Measurements from ENCODE around the gene TMEM121. TPM values are rescaled to one million over a fixed set of nuclear protein-coding genes. Genes with fewer than 3 reads are reported as not detected.

Gene TMEM121
- total RNA-seq, 2 donors from 2014 or later: 1.8 to 4.2 TPM

- ATAC-seq (peak; percentile 54 to 62), DNase-seq (ENCODE audit: low spot score) (peak; percentile 88)
- peak overlapping the region; percentile 96 for H3K4me3 Mint-ChIP-seq
- peak overlapping the region; percentile 79 to 85 for H3K27ac Mint-ChIP-seq
- no peaks in the 10 kb centered on the region for H3K36me3 Mint-ChIP-seq
- H3K27me3 Mint-ChIP-seq: no peaks in the 10 kb centered on the region
- H3K9me3 Mint-ChIP-seq: no peaks in the 10 kb centered on the region
- peaks cover 14 to 17% of the 10 kb centered on the region in 2 donors for H3K4me1 Mint-ChIP-seq (ENCODE audit: low read depth in 2 of 2)
These were observed 34.9 kb upstream of the TMEM121 start for GRCh38 chr14:105491366-105491973.

- Mint-ChIP-seq H3K27ac (peak overlapping the region; percentile 79 to 85), H3K36me3 (no peaks in the 10 kb centered on the region), H3K4me3 (peak overlapping the region; percentile 96), H3K27me3 (no peaks in the 10 kb centered on the region), H3K4me1 (ENCODE audit: low read depth in 2 of 2) (peaks cover 14 to 17% of the 10 kb centered on the region in 2 donors), H3K9me3 (no peaks in the 10 kb centered on the region)
- no peak for ATAC-seq
- DNase-seq (ENCODE audit: low spot score): no peak
These were observed 34.1 kb upstream of the TMEM121 start for GRCh38 chr14:105492031-105492970.

- no peaks in the 10 kb centered on the region for H3K36me3 Mint-ChIP-seq
- H3K27me3 Mint-ChIP-seq: no peaks in the 10 kb centered on the region
- H3K9me3 Mint-ChIP-seq: no peaks in the 10 kb centered on the region
- no peak overlapping the region for H3K4me3 Mint-ChIP-seq
- no peak overlapping the region for H3K27ac Mint-ChIP-seq
- H3K4me1 Mint-ChIP-seq (ENCODE audit: low read depth in 2 of 2): peaks cover 13 to 14% of the 10 kb centered on the region in 2 donors
- DNase-seq (ENCODE audit: low spot score) (no peak), ATAC-seq (no peak)
These were observed 33.2 kb upstream of the TMEM121 start for GRCh38 chr14:105492971-105493871.

- no peaks in the 10 kb centered on the region for H3K27me3 Mint-ChIP-seq
- no peak overlapping the region for H3K4me3 Mint-ChIP-seq
- peaks cover 12 to 14% of the 10 kb centered on the region in 2 donors for H3K4me1 Mint-ChIP-seq (ENCODE audit: low read depth in 2 of 2)
- DNase-seq (ENCODE audit: low spot score) (peak; percentile 59), ATAC-seq (no peak)
- no peaks in the 10 kb centered on the region for H3K36me3 Mint-ChIP-seq
- no peak overlapping the region for H3K27ac Mint-ChIP-seq
- H3K9me3 Mint-ChIP-seq: no peaks in the 10 kb centered on the region
These were observed 32.3 kb upstream of the TMEM121 start for GRCh38 chr14:105493921-105494605.

GRCh38 chr14:105494606-105494929 is 31.8 kb upstream of the TMEM121 start:
- no peaks in the 10 kb centered on the region for H3K36me3 Mint-ChIP-seq

GRCh38 chr14:105495101-105495989 is 31.0 kb upstream of the TMEM121 start:
- H3K4me3 Mint-ChIP-seq: no peak overlapping the region
- DNase-seq (ENCODE audit: low spot score) (peak; percentile 57), ATAC-seq (no peak)
- no peaks in the 10 kb centered on the region for H3K27me3 Mint-ChIP-seq
- no peaks in the 10 kb centered on the region for H3K36me3 Mint-ChIP-seq
- H3K27ac Mint-ChIP-seq: no peak overlapping the region
- H3K4me1 Mint-ChIP-seq (ENCODE audit: low read depth in 2 of 2): peaks cover 4 to 5% of the 10 kb centered on the region in 2 donors
- H3K9me3 Mint-ChIP-seq: no peaks in the 10 kb centered on the region

More at GRCh38 chr14:105494606-105494929, 31.8 kb upstream of the TMEM121 start:
- H3K9me3 Mint-ChIP-seq: no peaks in the 10 kb centered on the region
- peaks cover 7 to 9% of the 10 kb centered on the region in 2 donors for H3K4me1 Mint-ChIP-seq (ENCODE audit: low read depth in 2 of 2)
- no peaks in the 10 kb centered on the region for H3K27me3 Mint-ChIP-seq
- H3K27ac Mint-ChIP-seq: no peak overlapping the region
- ATAC-seq (no peak), DNase-seq (ENCODE audit: low spot score) (no peak)
- no peak overlapping the region for H3K4me3 Mint-ChIP-seq

GRCh38 chr14:105495990-105496830 is 30.2 kb upstream of the TMEM121 start:
- no peak overlapping the region for H3K27ac Mint-ChIP-seq
- no peaks in the 10 kb centered on the region for H3K36me3 Mint-ChIP-seq
- no peak overlapping the region for H3K4me3 Mint-ChIP-seq
- no peak for ATAC-seq
- H3K4me1 Mint-ChIP-seq (ENCODE audit: low read depth in 2 of 2): peaks cover 4 to 5% of the 10 kb centered on the region in 2 donors
- no peaks in the 10 kb centered on the region for H3K9me3 Mint-ChIP-seq
- peak; percentile 32 for DNase-seq (ENCODE audit: low spot score)
- no peaks in the 10 kb centered on the region for H3K27me3 Mint-ChIP-seq

GRCh38 chr14:105496831-105497591 is 29.4 kb upstream of the TMEM121 start:
- H3K4me3 Mint-ChIP-seq: no peak overlapping the region
- no peaks in the 10 kb centered on the region for H3K27me3 Mint-ChIP-seq
- ATAC-seq (no peak), DNase-seq (ENCODE audit: low spot score) (peak; percentile 57)
- H3K4me1 Mint-ChIP-seq (ENCODE audit: low read depth in 2 of 2): peaks cover 0 to under 1% of the 10 kb centered on the region in 2 donors
- no peak overlapping the region for H3K27ac Mint-ChIP-seq
- H3K9me3 Mint-ChIP-seq: no peaks in the 10 kb centered on the region
- H3K36me3 Mint-ChIP-seq: no peaks in the 10 kb centered on the region

- Mint-ChIP-seq H3K36me3 (no peaks in the 10 kb centered on the region), H3K27me3 (no peaks in the 10 kb centered on the region), H3K27ac (no peak overlapping the region), H3K4me3 (no peak overlapping the region), H3K4me1 (ENCODE audit: low read depth in 2 of 2) (no peaks in the 10 kb centered on the region), H3K9me3 (no peaks in the 10 kb centered on the region)
- ATAC-seq: no peak
- DNase-seq (ENCODE audit: low spot score): peak; percentile 46
These were observed 28.5 kb upstream of the TMEM121 start for GRCh38 chr14:105497671-105498429.

- Mint-ChIP-seq H3K36me3 (no peaks in the 10 kb centered on the region), H3K27ac (no peak overlapping the region), H3K27me3 (no peaks in the 10 kb centered on the region), H3K4me3 (no peak overlapping the region), H3K4me1 (ENCODE audit: low read depth in 2 of 2) (no peaks in the 10 kb centered on the region), H3K9me3 (no peaks in the 10 kb centered on the region)
- ATAC-seq: no peak
- peak; percentile 40 for DNase-seq (ENCODE audit: low spot score)
These were observed 27.7 kb upstream of the TMEM121 start for GRCh38 chr14:105498430-105499255.

Data from natural killer cell treated with Interleukin-12 subunit alpha and Interleukin-12 subunit beta and Interleukin-15 and Interleukin-18, amount 100 ng/mL, for 72 hours (primary cell).